Cardiac fibroblast (primary cell): ENCODE results near the gene ASPA.
"Not testable (repeated sequence)": the region's sequence is repeated elsewhere in the genome, so short reads cannot be mapped to it uniquely, and the experiment has no call there.

Experiments
- DNase-seq, 2 donors: peaks; one replicate each; pipeline versions ENCODE4 v3.0.0 to v3.0.0-alpha.2; 2010; ENCODE audit warnings: low read depth in 2 of 2
- H3K4me3 ChIP-seq, 2 donors: replicated peaks in 1 of 2; 1 replicate in 1 of 2; 2 replicates in 1 of 2; pipeline ENCODE4 v1.5.1; 2011; ENCODE audit warnings: low read depth in 2 of 2, low read length in 2 of 2, mild to moderate bottlenecking in 2 of 2, moderate library complexity in 1 of 2
- CTCF ChIP-seq: IDR thresholded peaks from one replicate; pipeline ENCODE4 v1.5.1; 2011; ENCODE audit warnings: low read depth, mild to moderate bottlenecking, low read length, inconsistent platforms

Gene ASPA

GRCh38 chr17:3514873-3515272 is 39.1 kb downstream of the ASPA start:
- H3K4me3 ChIP-seq, result no peak overlapping the region
- TF ChIP-seq CTCF, result no peak
- no peak for DNase-seq

DNA sequence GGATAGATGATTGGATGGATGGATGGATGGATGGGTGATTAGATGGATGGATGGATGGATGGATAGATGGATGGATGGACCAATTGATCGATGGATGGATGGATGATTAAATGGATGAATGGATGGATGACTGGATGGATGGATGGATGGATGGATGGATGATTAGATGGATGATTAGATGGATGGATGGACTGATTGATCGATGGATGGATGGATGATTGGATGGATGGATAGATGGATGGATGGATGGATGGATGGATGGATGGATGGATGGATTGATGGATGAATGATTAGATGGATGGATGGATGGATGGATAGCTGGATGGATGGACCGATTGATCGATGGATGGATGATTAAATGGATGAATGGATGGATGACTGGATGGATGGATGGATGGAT is 43.7 kb downstream of the ASPA start:
- not testable (repeated sequence) for DNase-seq

DNA sequence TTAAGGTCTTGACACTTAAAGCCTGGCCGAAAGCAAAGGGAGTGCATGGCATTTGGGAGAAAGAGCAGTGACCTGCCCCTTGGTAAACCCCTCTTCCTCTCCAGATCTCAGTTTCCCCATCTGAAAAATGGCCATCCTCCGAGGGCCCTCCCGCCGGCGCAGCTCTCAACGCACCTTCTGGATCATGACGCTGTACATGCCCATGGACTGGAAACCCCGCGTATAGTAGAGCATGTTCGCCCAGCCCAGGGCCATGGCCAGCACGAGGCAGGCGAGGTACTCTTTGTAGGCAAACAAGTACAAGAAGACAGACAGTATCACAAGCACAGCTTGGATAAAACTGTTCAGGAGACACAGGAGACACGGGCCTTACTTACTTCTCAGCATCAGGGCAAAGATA is 48.2 kb downstream of the ASPA start:
- no peak for TF ChIP-seq CTCF
- DNase-seq, result no peak
- no peak overlapping the region for H3K4me3 ChIP-seq

More for the DNA sequence above, 43.7 kb downstream of the ASPA start:
- not testable (repeated sequence) for H3K4me3 ChIP-seq

GRCh38 chr17:3526491-3526890 is 50.7 kb downstream of the ASPA start:
- no peak for DNase-seq
- no peak for TF ChIP-seq CTCF
- H3K4me3 ChIP-seq, result no peak overlapping the region

GRCh38 chr17:3526971-3527370 is 51.2 kb downstream of the ASPA start:
- DNase-seq, result no peak
- TF ChIP-seq CTCF, result no peak

DNA sequence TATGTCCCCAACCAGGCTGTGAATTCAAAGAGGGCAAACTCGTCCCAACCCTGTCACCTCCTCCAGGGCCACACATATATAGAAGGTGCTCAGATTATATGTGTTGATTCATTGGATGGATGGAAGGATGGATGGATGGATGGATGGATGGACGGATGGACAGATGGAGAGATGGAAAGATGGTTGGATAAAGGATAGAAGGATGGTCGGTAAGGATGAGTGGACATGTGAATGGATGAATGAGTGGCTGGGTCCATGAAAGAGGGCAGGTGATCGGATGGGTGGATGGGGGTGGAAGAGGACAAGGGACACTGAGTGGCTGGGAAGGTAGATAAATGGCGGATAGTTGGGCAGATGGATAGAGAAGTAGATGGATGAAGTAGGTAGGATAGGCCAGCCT is 51.7 kb downstream of the ASPA start:
- H3K4me3 ChIP-seq, result no peak overlapping the region
- TF ChIP-seq CTCF, result no peak
- no peak for DNase-seq

More at GRCh38 chr17:3526971-3527370, 51.2 kb downstream of the ASPA start:
- no peak overlapping the region for H3K4me3 ChIP-seq

- TF ChIP-seq CTCF, result no peak
- DNase-seq, result no peak
- H3K4me3 ChIP-seq, result no peak overlapping the region
These were observed 52.1 kb downstream of the ASPA start for GRCh38 chr17:3527896-3528295.
